ENCODE data around the gene LRRC26. TPM values are rescaled to one million over a fixed set of nuclear protein-coding genes. Genes with fewer than 3 reads are reported as not detected.
A peak's percentile ranks its signal among the peaks of the same experiment; 100 is the strongest.

LRRC26 gene
- total RNA-seq, 6 experiments from 2014 or later = 0.17 to 0.18 TPM; not detected in 4

DNA sequence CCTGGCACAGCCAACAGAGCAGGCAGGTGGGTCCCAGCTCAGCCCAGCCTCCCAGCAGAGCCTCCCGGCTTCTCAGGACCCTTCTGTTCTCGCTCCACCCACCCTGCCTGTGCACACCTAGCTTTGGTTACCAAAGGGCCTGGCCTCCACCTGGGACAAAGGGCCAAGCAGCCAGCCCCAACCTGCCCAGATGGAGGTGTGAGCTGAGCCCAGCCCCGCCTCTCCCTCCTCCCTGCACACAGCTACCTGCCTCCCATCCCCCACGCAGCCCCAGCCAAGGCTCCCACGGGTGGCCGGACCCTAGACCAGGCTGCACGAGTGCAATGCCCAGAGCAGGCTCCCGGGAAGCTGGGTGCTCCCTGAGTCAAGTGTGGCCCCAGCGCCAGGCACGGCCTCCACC, 25.1 kb upstream of the LRRC26 start:
- peak in 2 of 4 donors; percentile 1 to 5 for ATAC-seq
- peaks cover 0 to 59% (median 23%) of the 10 kb centered on the region in 4 donors for H3K4me1 ChIP-seq
- H3K4me3 ChIP-seq = peak overlapping the region; percentile 4 to 19 (median 7)
- DNase-seq = no peak
- H3K27ac ChIP-seq = peak overlapping the region in 1 of 3 donors; percentile 55
- 48% methylated on average over 7 of the region's 10 CpGs for WGBS (ENCODE audit: insufficient coverage, low coverage, low lambda C conversion rate, missing lambda C conversion rate)
- intact Hi-C loops (cut with DNase I) = no loop called here
- H3K27me3 ChIP-seq = no peaks in the 10 kb centered on the region
- peaks cover 0 to 9% (median 0%) of the 10 kb centered on the region in 4 donors for H3K36me3 ChIP-seq
- no peak for TF ChIP-seq POLR2A (IDR thresholded peaks at IDR 0.05)
- TF ChIP-seq, protein P1, sequence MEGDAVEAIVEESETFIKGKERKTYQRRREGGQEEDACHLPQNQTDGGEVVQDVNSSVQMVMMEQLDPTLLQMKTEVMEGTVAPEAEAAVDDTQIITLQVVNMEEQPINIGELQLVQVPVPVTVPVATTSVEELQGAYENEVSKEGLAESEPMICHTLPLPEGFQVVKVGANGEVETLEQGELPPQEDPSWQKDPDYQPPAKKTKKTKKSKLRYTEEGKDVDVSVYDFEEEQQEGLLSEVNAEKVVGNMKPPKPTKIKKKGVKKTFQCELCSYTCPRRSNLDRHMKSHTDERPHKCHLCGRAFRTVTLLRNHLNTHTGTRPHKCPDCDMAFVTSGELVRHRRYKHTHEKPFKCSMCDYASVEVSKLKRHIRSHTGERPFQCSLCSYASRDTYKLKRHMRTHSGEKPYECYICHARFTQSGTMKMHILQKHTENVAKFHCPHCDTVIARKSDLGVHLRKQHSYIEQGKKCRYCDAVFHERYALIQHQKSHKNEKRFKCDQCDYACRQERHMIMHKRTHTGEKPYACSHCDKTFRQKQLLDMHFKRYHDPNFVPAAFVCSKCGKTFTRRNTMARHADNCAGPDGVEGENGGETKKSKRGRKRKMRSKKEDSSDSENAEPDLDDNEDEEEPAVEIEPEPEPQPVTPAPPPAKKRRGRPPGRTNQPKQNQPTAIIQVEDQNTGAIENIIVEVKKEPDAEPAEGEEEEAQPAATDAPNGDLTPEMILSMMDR (IDR thresholded peaks at IDR 0.05) = no peak
- no peaks in the 10 kb centered on the region for H3K9me3 ChIP-seq

DNA sequence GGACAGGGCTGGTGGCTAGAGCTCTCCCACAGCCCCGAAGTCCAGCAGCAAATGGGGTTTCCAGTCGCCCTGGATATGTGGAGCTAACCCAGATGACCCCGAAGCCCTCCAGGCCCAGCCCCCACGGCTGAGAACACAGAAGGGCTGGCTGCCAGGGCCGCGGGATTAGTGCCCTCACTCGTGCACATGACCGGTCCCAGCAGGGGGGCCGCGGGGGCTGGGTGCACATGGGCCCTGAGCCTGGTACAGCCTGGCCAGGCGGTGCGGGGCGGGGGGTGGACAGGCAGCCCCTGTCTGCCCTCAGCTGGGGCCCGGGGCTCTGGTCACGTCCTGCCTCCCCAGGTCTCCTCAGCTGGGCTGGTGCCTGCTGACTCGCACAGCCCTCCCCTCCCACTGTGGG, 24.5 kb upstream of the LRRC26 start:
- Histone ChIP-seq H3K36me3 (peaks cover 0 to 10% (median 0%) of the 10 kb centered on the region in 4 donors), H3K9me3 (no peaks in the 10 kb centered on the region), H3K27me3 (no peaks in the 10 kb centered on the region), H3K27ac (peak overlapping the region in 1 of 3 donors; percentile 55), H3K4me3 (peak overlapping the region in 2 of 3 donors; percentile 4), H3K4me1 (peaks cover 0 to 62% (median 25%) of the 10 kb centered on the region in 4 donors)
- WGBS (ENCODE audit: insufficient coverage, low coverage, low lambda C conversion rate, missing lambda C conversion rate) = 26% methylated on average over 7 of the region's 16 CpGs
- intact Hi-C loops (cut with DNase I) = no loop called here
- no peak for TF ChIP-seq POLR2A (IDR thresholded peaks at IDR 0.05)
- TF ChIP-seq, protein P1 (IDR thresholded peaks at IDR 0.05) = no peak
- DNase-seq (peak in 2 of 3 donors; percentile 77 to 78), ATAC-seq (peak in 2 of 4 donors; percentile 30 to 32)

DNA sequence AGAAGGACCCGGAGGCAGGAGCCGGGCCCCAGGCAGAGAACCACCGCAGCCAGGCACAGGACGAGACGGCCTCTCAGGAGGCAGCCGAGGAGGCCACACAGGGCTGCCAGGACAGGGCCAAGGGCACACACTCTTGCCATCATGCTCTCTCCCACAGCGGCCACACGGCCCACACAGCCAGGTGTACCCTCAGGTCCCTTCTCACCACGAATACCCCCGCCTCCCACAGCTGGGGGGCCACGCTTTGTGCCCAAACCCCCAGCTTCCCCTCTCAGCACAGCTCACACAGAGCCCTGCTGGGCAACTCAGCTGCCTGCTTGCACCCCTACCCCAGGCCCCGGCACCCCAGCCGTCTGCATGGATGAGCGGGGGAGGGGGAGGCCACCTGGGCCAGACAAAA, 23.9 kb upstream of the LRRC26 start:
- Histone ChIP-seq H3K4me3 (no peak overlapping the region), H3K27ac (peak overlapping the region in 1 of 3 donors; percentile 55), H3K27me3 (no peaks in the 10 kb centered on the region), H3K4me1 (peaks cover 0 to 59% (median 27%) of the 10 kb centered on the region in 4 donors), H3K36me3 (peaks cover 0 to 10% (median 0%) of the 10 kb centered on the region in 4 donors), H3K9me3 (no peaks in the 10 kb centered on the region)
- intact Hi-C loops (cut with DNase I) = no loop called here
- WGBS (ENCODE audit: insufficient coverage, low coverage, low lambda C conversion rate, missing lambda C conversion rate) = no CpG with 5 or more reads among the region's 14 CpGs
- no peak for ATAC-seq
- DNase-seq = no peak
- TF ChIP-seq POLR2A (IDR thresholded peaks at IDR 0.05) = no peak
- TF ChIP-seq, protein P1 (IDR thresholded peaks at IDR 0.05) = no peak

DNA sequence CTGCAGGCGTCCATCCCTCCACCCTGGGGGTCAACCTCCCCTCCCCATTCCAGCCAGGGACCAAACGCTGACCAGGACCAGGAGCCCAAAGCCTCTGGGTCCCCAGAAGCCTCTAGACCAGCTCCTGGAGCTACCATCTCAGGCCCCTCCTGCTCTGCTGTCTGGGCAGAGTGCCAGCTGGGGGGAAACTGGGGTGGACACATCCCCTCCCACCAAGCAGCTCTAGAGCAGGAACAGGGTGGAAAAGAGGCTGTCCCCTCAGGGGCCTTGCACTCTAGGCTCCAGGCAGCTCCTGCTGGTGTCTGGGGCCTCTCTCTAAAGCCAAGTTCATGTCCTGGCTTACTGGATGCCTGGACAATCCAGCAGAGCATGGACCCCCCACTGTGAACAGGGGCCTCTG, 23.0 kb upstream of the LRRC26 start:
- 50% methylated on average over 1 of the region's 2 CpGs for WGBS (ENCODE audit: insufficient coverage, low coverage, low lambda C conversion rate, missing lambda C conversion rate)
- ATAC-seq = no peak
- H3K4me3 ChIP-seq = no peak overlapping the region

More for the DNA sequence above, 23.0 kb upstream of the LRRC26 start:
- intact Hi-C loops (cut with DNase I) = no loop called here
- H3K9me3 ChIP-seq = no peaks in the 10 kb centered on the region
- peaks cover 0 to 56% (median 27%) of the 10 kb centered on the region in 4 donors for H3K4me1 ChIP-seq
- H3K27ac ChIP-seq = no peak overlapping the region
- DNase-seq = no peak
- TF ChIP-seq, protein P1 (IDR thresholded peaks at IDR 0.05) = no peak
- TF ChIP-seq POLR2A (IDR thresholded peaks at IDR 0.05) = no peak
- peaks cover 0 to 10% (median 0%) of the 10 kb centered on the region in 4 donors for H3K36me3 ChIP-seq
- H3K27me3 ChIP-seq = no peaks in the 10 kb centered on the region

All from right lobe of liver (tissue), 6 donors.